NCI-H2196 treated with DMSO at 0.1 percent for 48 hours (cell line): ENCODE data around the gene DGAT2.

Experiments used
- DNase-seq: peaks from one replicate; lab custom pipeline; 2025; ENCODE audit not compliant: unreplicated experiment; lab: John Stamatoyannopoulos, UW

DGAT2 gene

GRCh38 chr11:75822541-75822940, 54.0 kb downstream of the DGAT2 start:
- DNase-seq, result no peak

- DNase-seq, result no peak
Observed at GRCh38 chr11:75823415-75823814, 54.8 kb downstream of the DGAT2 start.

GRCh38 chr11:75823946-75824345, 55.4 kb downstream of the DGAT2 start:
- DNase-seq, result no peak

DNA sequence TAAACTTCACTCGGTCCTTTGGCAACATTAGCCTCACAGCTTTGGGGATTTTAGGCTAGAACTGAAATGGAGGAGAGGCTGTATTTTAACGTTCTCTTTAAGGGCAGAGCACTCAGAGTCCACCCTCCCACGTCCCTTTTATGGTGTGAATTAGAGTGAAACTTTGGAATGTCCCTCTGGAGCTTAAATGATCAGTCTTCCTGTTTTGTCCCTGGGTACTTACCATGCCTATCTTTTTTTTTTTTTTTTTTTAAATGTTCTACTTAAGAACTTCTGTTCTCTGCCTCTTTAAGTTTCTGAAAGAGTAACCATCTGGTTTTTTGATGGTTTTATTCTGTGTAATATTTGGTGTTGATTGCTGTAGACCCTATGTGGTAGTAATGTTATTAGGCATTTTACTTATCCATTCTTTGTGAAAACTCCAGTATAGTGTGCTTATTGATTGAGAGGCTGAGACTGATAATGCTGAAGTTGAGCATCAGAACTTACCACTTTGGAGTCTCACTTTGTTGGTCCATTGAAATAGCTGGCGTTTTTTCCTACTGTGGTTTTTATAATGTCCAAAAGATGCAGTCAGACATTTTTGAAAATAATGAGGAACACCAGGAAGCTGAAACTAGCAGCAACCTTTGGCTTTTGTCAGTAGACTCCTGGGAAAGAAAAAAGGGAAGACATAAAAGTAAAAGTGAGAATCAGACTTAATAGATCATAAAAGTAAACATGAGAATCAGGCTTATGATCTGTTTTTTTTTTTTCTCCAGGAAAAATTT, 58.1 kb downstream of the DGAT2 start:
- DNase-seq, result no peak

DNA sequence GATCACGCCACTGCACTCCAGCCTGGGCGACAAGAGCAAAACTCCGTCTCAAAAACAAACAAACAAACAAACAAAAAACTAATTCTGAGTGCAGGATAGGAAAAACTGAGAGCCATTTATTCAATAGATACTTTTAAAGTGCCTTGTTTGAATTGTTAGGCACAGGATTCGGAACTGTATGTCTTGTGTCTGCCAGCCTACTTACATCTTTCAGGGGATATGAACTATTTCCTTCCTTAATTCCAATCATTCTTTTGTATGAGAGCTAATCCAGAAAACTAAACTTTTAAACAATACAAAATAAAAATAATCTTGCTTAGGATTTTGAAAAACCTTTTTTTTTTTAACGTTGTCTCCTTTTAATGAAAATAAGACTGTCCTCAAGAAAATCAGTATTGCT, 59.0 kb downstream of the DGAT2 start:
- DNase-seq, result no peak

DNA sequence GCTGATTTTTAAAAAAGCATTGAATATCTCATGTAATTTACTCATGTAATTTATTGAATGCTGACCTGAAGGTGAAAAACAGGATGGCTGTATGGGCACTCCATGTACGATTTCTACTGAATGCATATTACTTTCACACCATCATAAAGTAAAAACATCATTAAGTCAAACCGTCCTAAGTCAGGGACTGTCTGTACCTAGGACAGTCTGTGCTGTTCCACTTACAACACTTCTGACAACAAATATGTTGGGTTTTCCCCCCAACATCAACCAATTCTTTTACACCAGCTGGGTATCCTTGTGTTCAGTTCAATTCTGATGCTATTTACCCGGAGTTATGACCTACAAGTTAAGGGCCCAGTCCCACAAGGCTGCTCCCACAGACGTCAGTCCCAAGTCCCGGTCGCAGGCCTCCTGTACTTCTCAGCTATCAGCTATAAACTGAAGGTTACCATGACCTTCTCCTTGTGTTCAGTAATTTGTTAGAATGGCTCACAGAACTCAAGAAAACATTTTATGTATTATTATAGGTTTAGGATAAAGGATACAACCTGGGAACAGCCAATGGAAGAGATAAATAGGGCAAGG, 63.4 kb downstream of the DGAT2 start:
- DNase-seq, result no peak

GRCh38 chr11:75834728-75835127, 66.2 kb downstream of the DGAT2 start:
- DNase-seq, result no peak

DNA sequence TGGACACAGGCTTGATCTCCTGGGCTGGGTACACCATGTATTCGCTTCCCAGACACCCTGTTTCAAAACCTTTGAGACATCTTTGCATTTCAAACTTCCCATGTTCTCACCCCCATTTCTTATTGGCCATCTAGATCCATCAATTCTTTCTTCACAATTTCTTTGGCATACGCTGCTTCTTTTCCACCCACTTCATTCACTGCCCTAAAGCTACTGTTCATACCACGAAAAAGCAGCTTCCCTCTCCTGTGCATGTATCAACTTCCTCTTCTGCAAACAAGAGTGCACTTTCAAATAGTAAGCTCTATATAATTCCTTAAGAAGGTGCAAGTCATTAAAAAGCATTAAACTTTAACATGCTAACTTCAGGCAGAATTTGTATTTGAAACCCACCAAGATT, 67.8 kb downstream of the DGAT2 start:
- DNase-seq, result no peak

DNA sequence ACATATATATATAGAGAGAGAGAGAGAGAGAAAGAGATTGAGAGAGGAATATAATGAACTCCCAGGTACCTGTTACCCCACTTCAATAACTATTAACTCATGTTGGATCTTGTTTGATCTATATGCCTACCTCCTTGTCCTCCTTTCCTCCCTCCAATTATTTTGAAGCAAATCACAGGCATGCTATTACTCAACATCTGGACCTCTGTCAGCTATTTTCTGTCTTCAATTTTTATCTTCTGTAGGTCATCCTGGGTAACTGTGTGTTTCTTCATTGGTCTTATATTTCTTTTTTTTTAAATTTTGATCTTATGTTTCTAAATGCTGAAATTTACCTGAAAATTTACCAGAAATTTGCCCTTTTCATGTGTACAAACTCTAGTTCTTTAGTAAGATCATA, 71.3 kb downstream of the DGAT2 start:
- DNase-seq, result no peak

- DNase-seq, result no peak
Observed at GRCh38 chr11:75840522-75840921, 71.9 kb downstream of the DGAT2 start.

DNA sequence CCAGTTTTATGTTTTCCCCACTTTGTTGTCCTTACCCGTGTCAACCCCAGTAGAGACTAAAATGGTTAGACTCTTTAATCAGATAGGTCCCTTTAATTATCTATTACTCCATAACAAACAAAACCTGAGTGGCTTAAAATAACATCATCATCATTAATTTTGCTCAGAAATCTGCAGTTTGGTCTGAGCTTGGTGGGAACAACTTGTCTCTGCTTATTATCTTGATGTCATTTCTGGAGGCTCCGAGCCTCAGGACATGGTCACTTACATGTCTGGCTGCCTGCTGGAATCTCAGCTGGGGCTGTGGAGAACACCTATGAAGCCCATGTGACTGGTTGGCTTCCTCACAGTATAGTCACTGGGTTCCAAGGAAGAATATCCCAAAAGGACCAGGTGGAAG, 73.2 kb downstream of the DGAT2 start:
- no peak for DNase-seq

DNA sequence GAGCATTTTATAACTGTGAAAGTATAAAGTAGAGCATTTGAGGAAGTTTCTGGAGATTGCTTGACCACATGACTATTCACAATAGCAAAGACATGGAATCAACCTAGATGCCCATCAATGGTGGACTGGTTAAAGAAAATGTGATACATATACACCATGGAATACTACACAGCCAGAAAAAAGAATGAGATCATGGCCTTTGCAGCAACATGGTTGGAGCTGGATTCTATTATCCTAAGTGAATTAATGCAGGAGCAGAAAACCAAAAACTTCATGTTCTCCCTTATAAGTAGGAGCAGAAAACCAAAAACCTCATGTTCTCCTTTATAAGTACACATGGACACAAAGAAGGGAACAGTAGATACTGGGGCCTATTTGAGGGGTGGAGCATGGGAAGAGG, 76.7 kb downstream of the DGAT2 start:
- DNase-seq, result no peak

GRCh38 chr11:75849894-75850293, 81.3 kb downstream of the DGAT2 start:
- no peak for DNase-seq

DNA sequence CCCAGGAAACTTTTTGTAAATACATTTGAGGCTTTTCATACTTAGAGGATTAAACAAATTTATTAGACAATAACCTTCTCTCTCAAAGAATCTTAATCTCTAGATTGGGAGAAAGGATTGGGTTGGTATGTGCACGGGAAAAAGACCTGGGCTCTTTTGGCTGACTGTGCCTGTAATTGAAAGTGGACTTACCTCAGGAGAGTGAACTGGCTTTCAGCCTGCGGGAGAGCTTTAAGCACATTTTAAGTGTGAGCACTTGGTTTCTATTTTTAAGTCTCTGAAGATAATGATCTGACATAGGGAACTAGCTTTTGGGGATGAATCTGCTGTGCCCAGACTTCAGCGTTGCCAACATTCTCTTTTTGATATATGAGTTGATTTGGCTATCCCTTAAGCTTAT, 82.2 kb downstream of the DGAT2 start:
- DNase-seq, result no peak
